ENCODE data around the gene FGF14. TPM values are rescaled to one million over a fixed set of nuclear protein-coding genes. Genes with fewer than 3 reads are reported as not detected.

FGF14 gene
- total RNA-seq, 1 donor from 2014 or later, result 1.7 TPM

DNA sequence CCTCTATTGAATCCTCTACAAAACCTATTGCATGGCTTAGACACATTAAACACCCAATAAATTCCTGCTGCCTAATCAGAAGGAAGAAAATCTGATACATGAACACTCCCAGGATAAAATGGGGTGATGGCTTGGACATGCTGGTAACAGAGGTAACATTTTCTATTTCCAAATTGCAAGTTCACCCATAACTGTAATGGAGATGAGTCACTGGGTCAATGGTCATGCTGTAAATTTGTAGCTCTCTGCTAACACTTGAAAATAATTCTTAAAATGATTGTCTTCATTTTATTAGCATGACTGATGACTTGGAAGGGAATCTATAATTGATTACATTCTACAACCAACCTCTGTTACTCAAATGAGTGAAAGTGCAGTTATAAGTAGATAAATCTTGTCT is 434.1 kb downstream of the FGF14 start:
- no peaks in the 10 kb centered on the region for H3K9me3 Mint-ChIP-seq
- DNase-seq (ENCODE audit: low read depth, low spot score), result no peak
- H3K4me3 Mint-ChIP-seq, result no peak overlapping the region
- peaks cover 12% of the 10 kb centered on the region for H3K4me1 Mint-ChIP-seq
- no peaks in the 10 kb centered on the region for H3K36me3 Mint-ChIP-seq (ENCODE audit: low read depth)
- H3K27me3 Mint-ChIP-seq (ENCODE audit: low read depth), result peaks cover 4% of the 10 kb centered on the region
- H3K27ac Mint-ChIP-seq (ENCODE audit: unreplicated experiment), result no peak overlapping the region
- TF ChIP-seq CTCF (conservative IDR thresholded peaks at IDR 0.05), result no peak

DNA sequence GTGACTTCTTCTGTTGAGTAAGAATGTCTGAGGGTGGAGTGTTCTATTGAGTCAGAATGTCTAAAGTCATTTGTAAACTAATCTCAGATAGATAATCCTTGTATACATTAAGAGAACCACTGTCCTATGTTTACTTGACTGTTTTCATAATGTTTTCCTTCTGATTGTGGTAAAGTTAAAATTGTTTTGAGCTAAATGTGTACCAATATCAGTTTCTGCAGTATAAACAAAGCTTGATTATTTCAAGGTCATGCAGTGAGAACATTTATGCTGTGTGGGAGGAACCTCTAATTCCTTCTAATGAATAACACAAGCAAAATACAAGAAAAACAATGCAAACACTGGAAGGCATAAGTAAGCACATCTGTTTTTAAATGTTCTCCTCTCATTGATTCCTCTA is 434.6 kb downstream of the FGF14 start:
- Mint-ChIP-seq H3K4me1 (peaks cover 12% of the 10 kb centered on the region), H3K36me3 (ENCODE audit: low read depth) (no peaks in the 10 kb centered on the region), H3K27ac (ENCODE audit: unreplicated experiment) (no peak overlapping the region), H3K9me3 (no peaks in the 10 kb centered on the region), H3K4me3 (no peak overlapping the region), H3K27me3 (ENCODE audit: low read depth) (peaks cover 4% of the 10 kb centered on the region)
- no peak for TF ChIP-seq CTCF (conservative IDR thresholded peaks at IDR 0.05)
- no peak for DNase-seq (ENCODE audit: low read depth, low spot score)

- no peak for DNase-seq (ENCODE audit: low read depth, low spot score)
- Mint-ChIP-seq H3K9me3 (no peaks in the 10 kb centered on the region), H3K27ac (ENCODE audit: unreplicated experiment) (no peak overlapping the region), H3K36me3 (ENCODE audit: low read depth) (no peaks in the 10 kb centered on the region), H3K4me3 (no peak overlapping the region), H3K27me3 (ENCODE audit: low read depth) (peaks cover 4% of the 10 kb centered on the region), H3K4me1 (peaks cover 6% of the 10 kb centered on the region)
- TF ChIP-seq CTCF (conservative IDR thresholded peaks at IDR 0.05), result no peak
These were observed 436.8 kb downstream of the FGF14 start for GRCh38 chr13:101965096-101965495.

DNA sequence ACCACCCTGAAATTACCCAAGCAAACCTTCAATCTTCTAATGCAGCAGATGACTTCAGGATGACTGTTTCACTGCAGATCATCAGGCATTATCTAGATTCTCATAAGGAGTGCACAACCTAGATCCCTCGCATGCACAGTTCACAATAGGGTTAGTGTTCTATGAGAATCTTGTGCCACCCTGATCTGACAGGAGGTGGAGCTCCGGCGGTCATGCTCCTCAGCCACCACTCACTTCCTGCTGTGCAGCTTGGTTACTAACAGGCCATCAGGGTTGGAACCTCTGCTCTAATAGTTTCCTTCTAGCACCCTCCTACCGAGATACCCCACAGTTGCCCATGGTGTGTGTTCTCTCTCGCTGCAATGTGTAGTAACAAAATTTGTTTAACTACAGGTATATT is 442.8 kb downstream of the FGF14 start:
- Mint-ChIP-seq H3K27ac (ENCODE audit: unreplicated experiment) (no peak overlapping the region), H3K9me3 (peaks cover 4% of the 10 kb centered on the region), H3K4me3 (no peak overlapping the region), H3K4me1 (no peaks in the 10 kb centered on the region), H3K36me3 (ENCODE audit: low read depth) (no peaks in the 10 kb centered on the region), H3K27me3 (ENCODE audit: low read depth) (peaks cover 4% of the 10 kb centered on the region)
- no peak for TF ChIP-seq CTCF (conservative IDR thresholded peaks at IDR 0.05)
- no peak for DNase-seq (ENCODE audit: low read depth, low spot score)

- DNase-seq (ENCODE audit: low read depth, low spot score), result no peak
These were observed 446.1 kb downstream of the FGF14 start for GRCh38 chr13:101955764-101956163.

More at GRCh38 chr13:101955764-101956163, 446.1 kb downstream of the FGF14 start:
- Mint-ChIP-seq H3K27ac (ENCODE audit: unreplicated experiment) (no peak overlapping the region), H3K4me1 (no peaks in the 10 kb centered on the region), H3K4me3 (no peak overlapping the region), H3K36me3 (ENCODE audit: low read depth) (no peaks in the 10 kb centered on the region), H3K9me3 (peaks cover 4% of the 10 kb centered on the region), H3K27me3 (ENCODE audit: low read depth) (no peaks in the 10 kb centered on the region)
- TF ChIP-seq CTCF (conservative IDR thresholded peaks at IDR 0.05), result no peak

All from neural crest cell (in vitro differentiated cells).